Vein endothelial cell (primary cell): ENCODE measurements around the gene C22orf39. TPM values are rescaled to one million over a fixed set of nuclear protein-coding genes. Genes with fewer than 3 reads are reported as not detected.

Source experiments
- total RNA-seq: library from RNA; depleted of rRNA; stranded (reverse); fragments of >200 nt; gene quantifications from 2 replicates; pipeline ENCODE4 v1.2.3, GENCODE V29; 2012

The C22orf39 gene
- 13.8 and 18.3 TPM in 2 replicates for total RNA-seq

GRCh38 chr22:19447330-19448075, at the start of gene C22orf39:
Gene C22orf39 (minus strand): TSS chr22:19447711. CDS start chr22:19447688, 23 bp downstream.

GRCh38 chr22:19479355-19480172, 32.1 kb upstream of the C22orf39 start, which contains the start of gene CDC45:
Gene CDC45 (plus strand): TSS chr22:19479920. CDS start chr22:19479969, 49 bp downstream.

GRCh38 chr22:19478901-19479354, 31.4 kb upstream of the C22orf39 start, which contains the start of gene UFD1:
Gene UFD1 (minus strand): TSS chr22:19479193. CDS start chr22:19479085, 108 bp downstream.

GRCh38 chr22:19432133-19432851, 15.2 kb downstream of the C22orf39 start, which contains the start of gene MRPL40:
Gene MRPL40 (plus strand): TSS chr22:19432545. CDS start chr22:19432555, 10 bp downstream.

GRCh38 chr22:19431649-19432132, 15.8 kb downstream of the C22orf39 start, which contains the start of gene HIRA:
Gene HIRA (minus strand): TSS chr22:19431733. CDS start chr22:19431476, 257 bp downstream.

Other genes with a start within 250 kb of the C22orf39 start
- gene CLTCL1, start 156.0 kb downstream of the C22orf39 start, total RNA-seq = 3.9 and 4.2 TPM in 2 replicates
- gene HIRA, start 16.0 kb downstream of the C22orf39 start, total RNA-seq = 19.3 and 20.9 TPM in 2 replicates
- gene MRPL40, start 15.2 kb downstream of the C22orf39 start, total RNA-seq = 24.5 and 30.8 TPM in 2 replicates
- 118 and 123 TPM in 2 replicates for gene UFD1, start 31.5 kb upstream of the C22orf39 start, total RNA-seq
- gene CDC45, start 32.2 kb upstream of the C22orf39 start, total RNA-seq = 12.1 and 26.5 TPM in 2 replicates
- 510 and 632 TPM in 2 replicates for gene CLDN5, start 76.7 kb upstream of the C22orf39 start, total RNA-seq